HCT116 (cell line): ENCODE measurements around the gene UPP1.

ENCODE experiments used
- CBX3 ChIP-seq: IDR thresholded peaks from 2 replicates; pipeline ENCODE4 v1.6.1; 2012; ENCODE audit warnings: low read depth
- EZH2phosphoT487 ChIP-seq: fragments of 200-600 bp; IDR thresholded peaks from 2 replicates; pipeline ENCODE4 v1.6.1; 2018; ENCODE audit warnings: antibody characterized with exemption, borderline replicate concordance
- POLR2A ChIP-seq: IDR thresholded peaks from 2 replicates; pipeline ENCODE4 v1.7.0; 2011; ENCODE audit warnings: borderline replicate concordance; ENCODE audit not compliant: insufficient read depth, insufficient read length; ENCODE audit errors: extremely low read depth
- POLR2AphosphoS5 ChIP-seq: IDR thresholded peaks from 2 replicates; pipeline ENCODE4 v1.6.1; 2011; ENCODE audit warnings: mild to moderate bottlenecking, low read depth, low read length, moderate library complexity
- SRF ChIP-seq: IDR thresholded peaks from 2 replicates; pipeline ENCODE4 v1.6.1; 2012; ENCODE audit warnings: low read depth
- TF ChIP-seq, protein P1 (sequence below), 3 experiments: fragments of 200-600 bp in 1 of 3; sonication (generic) in 1 of 3; IDR thresholded peaks in 2 of 3; conservative IDR thresholded peaks in 1 of 3; 2 replicates each; pipeline ENCODE4 v1.5.1; 2012 to 2017; ENCODE audit warnings: low read depth in 2 of 3, low read length in 2 of 3, antibody characterized with exemption in 1 of 3, borderline replicate concordance in 1 of 3, control low read depth in 1 of 3, mild to moderate bottlenecking in 1 of 3, mixed read lengths in 1 of 3, mixed run types in 1 of 3, moderate library complexity in 1 of 3; ENCODE audit not compliant: insufficient read depth in 1 of 3
- TF ChIP-seq, protein P2 (sequence below): IDR thresholded peaks from 2 replicates; pipeline ENCODE4 v1.6.1; 2012
- TF ChIP-seq, protein P3 (sequence below): IDR thresholded peaks from 2 replicates; pipeline ENCODE4 v1.6.1; 2012
- TF ChIP-seq, protein P4 (sequence below): IDR thresholded peaks from 2 replicates; pipeline ENCODE4 v1.6.1; 2012; ENCODE audit warnings: low read depth

DNA sequence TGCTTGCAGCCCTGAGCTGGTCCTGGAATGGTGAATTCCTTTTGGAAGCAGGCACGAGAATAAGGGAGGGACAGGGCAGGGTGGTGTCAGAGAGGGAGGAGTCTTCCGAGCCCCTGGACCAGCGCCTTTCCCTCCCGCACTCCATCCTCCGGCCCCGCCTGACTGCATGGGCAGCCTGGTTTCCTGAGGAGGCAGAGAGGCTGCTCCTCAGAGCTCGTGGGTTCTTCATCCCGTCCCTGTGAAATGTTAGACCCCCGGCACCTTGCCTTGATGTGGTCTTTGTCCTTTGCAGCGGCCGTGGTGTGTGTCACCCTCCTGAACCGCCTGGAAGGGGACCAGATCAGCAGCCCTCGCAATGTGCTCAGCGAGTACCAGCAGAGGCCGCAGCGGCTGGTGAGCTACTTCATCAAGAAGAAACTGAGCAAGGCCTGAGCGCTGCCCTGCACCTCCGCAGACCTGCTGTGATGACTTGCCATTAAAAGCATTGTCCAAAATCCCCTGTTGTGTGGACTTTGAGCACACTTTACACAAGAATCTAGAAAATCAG lies 18.9 kb downstream of the UPP1 start:
- no peak for TF ChIP-seq EZH2phosphoT487
- TF ChIP-seq, protein P1, sequence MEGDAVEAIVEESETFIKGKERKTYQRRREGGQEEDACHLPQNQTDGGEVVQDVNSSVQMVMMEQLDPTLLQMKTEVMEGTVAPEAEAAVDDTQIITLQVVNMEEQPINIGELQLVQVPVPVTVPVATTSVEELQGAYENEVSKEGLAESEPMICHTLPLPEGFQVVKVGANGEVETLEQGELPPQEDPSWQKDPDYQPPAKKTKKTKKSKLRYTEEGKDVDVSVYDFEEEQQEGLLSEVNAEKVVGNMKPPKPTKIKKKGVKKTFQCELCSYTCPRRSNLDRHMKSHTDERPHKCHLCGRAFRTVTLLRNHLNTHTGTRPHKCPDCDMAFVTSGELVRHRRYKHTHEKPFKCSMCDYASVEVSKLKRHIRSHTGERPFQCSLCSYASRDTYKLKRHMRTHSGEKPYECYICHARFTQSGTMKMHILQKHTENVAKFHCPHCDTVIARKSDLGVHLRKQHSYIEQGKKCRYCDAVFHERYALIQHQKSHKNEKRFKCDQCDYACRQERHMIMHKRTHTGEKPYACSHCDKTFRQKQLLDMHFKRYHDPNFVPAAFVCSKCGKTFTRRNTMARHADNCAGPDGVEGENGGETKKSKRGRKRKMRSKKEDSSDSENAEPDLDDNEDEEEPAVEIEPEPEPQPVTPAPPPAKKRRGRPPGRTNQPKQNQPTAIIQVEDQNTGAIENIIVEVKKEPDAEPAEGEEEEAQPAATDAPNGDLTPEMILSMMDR (IDR thresholded peaks at IDR 0.05 in 2 of 3, conservative IDR thresholded peaks at IDR 0.05 in 1 of 3; ENCODE audit: borderline replicate concordance in 1 of 3, insufficient read depth in 1 of 3, low read depth in 2 of 3, low read length in 2 of 3): no peak
- no peak for TF ChIP-seq SRF
- TF ChIP-seq, protein P2, sequence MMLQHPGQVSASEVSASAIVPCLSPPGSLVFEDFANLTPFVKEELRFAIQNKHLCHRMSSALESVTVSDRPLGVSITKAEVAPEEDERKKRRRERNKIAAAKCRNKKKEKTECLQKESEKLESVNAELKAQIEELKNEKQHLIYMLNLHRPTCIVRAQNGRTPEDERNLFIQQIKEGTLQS: no peak
- TF ChIP-seq POLR2A: no peak
- TF ChIP-seq, protein P3, sequence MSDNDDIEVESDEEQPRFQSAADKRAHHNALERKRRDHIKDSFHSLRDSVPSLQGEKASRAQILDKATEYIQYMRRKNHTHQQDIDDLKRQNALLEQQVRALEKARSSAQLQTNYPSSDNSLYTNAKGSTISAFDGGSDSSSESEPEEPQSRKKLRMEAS: no peak
- TF ChIP-seq, protein P4, sequence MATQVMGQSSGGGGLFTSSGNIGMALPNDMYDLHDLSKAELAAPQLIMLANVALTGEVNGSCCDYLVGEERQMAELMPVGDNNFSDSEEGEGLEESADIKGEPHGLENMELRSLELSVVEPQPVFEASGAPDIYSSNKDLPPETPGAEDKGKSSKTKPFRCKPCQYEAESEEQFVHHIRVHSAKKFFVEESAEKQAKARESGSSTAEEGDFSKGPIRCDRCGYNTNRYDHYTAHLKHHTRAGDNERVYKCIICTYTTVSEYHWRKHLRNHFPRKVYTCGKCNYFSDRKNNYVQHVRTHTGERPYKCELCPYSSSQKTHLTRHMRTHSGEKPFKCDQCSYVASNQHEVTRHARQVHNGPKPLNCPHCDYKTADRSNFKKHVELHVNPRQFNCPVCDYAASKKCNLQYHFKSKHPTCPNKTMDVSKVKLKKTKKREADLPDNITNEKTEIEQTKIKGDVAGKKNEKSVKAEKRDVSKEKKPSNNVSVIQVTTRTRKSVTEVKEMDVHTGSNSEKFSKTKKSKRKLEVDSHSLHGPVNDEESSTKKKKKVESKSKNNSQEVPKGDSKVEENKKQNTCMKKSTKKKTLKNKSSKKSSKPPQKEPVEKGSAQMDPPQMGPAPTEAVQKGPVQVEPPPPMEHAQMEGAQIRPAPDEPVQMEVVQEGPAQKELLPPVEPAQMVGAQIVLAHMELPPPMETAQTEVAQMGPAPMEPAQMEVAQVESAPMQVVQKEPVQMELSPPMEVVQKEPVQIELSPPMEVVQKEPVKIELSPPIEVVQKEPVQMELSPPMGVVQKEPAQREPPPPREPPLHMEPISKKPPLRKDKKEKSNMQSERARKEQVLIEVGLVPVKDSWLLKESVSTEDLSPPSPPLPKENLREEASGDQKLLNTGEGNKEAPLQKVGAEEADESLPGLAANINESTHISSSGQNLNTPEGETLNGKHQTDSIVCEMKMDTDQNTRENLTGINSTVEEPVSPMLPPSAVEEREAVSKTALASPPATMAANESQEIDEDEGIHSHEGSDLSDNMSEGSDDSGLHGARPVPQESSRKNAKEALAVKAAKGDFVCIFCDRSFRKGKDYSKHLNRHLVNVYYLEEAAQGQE: no peak
- TF ChIP-seq CBX3: no peak
- no peak; the same call in 1 of the 2 replicates for TF ChIP-seq POLR2AphosphoS5
